C4-2B (cell line): Measurements from ENCODE around the gene SEZ6.

Experiments used
- CTCF ChIP-seq: fragments of 450-650 bp; conservative IDR thresholded peaks from 2 replicates; pipeline ENCODE4 v1.5.1; 2017; ENCODE audit warnings: mild to moderate bottlenecking
- ZFX ChIP-seq: fragments of 450-650 bp; IDR thresholded peaks from 2 replicates; pipeline ENCODE4 v1.6.1; 2017

GRCh38 chr17:29041571-29041970, 35.7 kb upstream of the SEZ6 start:
- no peak for TF ChIP-seq CTCF
- TF ChIP-seq ZFX: no peak
